LNCaP clone FGC (cell line): ENCODE data around the gene KBTBD2.
"Not testable (repeated sequence)": the region's sequence is repeated elsewhere in the genome, so short reads cannot be mapped to it uniquely, and the experiment has no call there.

Experiments used
- DNase-seq: peaks from one replicate; pipeline ENCODE4 v3.0.0-alpha.2; 2011; ENCODE audit warnings: low read depth
- H3K4me3 ChIP-seq: 2 replicates; pipeline ENCODE4 v1.5.1; 2011; ENCODE audit warnings: mild to moderate bottlenecking, low read depth, low read length, control low read depth
- CTCF ChIP-seq: IDR thresholded peaks from 2 replicates; pipeline ENCODE4 v1.5.1; 2012; ENCODE audit warnings: mild to moderate bottlenecking; ENCODE audit not compliant: control insufficient read depth, insufficient read depth; ENCODE audit errors: extremely low read depth

The KBTBD2 gene

GRCh38 chr7:32910195-32910594, 18.6 kb upstream of the KBTBD2 start:
- TF ChIP-seq CTCF: no peak
- DNase-seq: no peak
- no peak overlapping the region for H3K4me3 ChIP-seq

GRCh38 chr7:32905175-32905662, 13.7 kb upstream of the KBTBD2 start:
- no peak overlapping the region for H3K4me3 ChIP-seq
- no peak for TF ChIP-seq CTCF
- DNase-seq: no peak

- TF ChIP-seq CTCF: no peak
- no peak for DNase-seq
- no peak overlapping the region for H3K4me3 ChIP-seq
Measured at GRCh38 chr7:32901629-32902028, 10.1 kb upstream of the KBTBD2 start.

- H3K4me3 ChIP-seq: no peak overlapping the region
- no peak for DNase-seq
- TF ChIP-seq CTCF: no peak
Measured at GRCh38 chr7:32900433-32900995, 9.0 kb upstream of the KBTBD2 start.

GRCh38 chr7:32897376-32897775, 5.8 kb upstream of the KBTBD2 start:
- H3K4me3 ChIP-seq, DNase-seq: not testable (repeated sequence)

GRCh38 chr7:32896564-32897347, 5.2 kb upstream of the KBTBD2 start:
- no peak for DNase-seq
- no peak for TF ChIP-seq CTCF
- H3K4me3 ChIP-seq: no peak overlapping the region

- DNase-seq: no peak
- TF ChIP-seq CTCF: no peak
- H3K4me3 ChIP-seq: no peak overlapping the region
Measured at GRCh38 chr7:32894171-32894570, 2.6 kb upstream of the KBTBD2 start.
